Measurements from ENCODE around the gene TMEM170A.
"Not testable (repeated sequence)": the region's sequence is repeated elsewhere in the genome, so short reads cannot be mapped to it uniquely, and the experiment has no call there.

DNA sequence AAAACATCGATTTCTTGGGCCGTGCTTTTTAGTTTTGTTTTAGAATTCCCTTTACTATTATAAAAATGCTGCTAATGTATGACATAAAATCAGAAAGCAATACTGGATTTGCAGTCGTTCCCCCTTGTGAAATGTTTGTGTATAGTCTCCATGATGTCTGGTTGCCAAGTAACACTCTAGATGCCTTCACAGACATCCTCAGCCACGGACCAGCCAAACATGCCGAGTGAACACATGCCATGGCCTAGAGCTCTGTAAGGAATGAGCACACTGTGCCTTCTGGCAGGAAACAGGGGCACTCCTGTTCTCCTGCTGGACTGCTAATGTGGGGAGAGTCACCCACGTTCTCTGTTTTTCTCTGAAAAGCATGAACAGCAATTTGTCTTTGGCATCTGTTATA lies 37.3 kb upstream of the TMEM170A start:
- TF ChIP-seq CTCF, POLR2AphosphoS5 (IDR thresholded peaks at IDR 0.05): not testable (repeated sequence)

Data from prostate gland (tissue), 2 donors.